Tibial nerve (tissue), 3 donors: ENCODE measurements around the gene SGPP2.

Experiments
- CTCF ChIP-seq, 5 experiments: fragments of 200-600 bp in 3 of 5; fragments of 450-650 bp in 2 of 5; sonication (generic) in 3 of 5; IDR thresholded peaks; one replicate each; pipeline ENCODE4 v1.5.1; 2016 to 2019; ENCODE audit warnings: antibody characterized with exemption in 5 of 5, mild to moderate bottlenecking in 3 of 5, moderate library complexity in 2 of 5
- POLR2A ChIP-seq, 2 donors: fragments of 450-650 bp; IDR thresholded peaks; one replicate each; pipeline ENCODE4 v1.6.1; 2017; ENCODE audit warnings: antibody characterized with exemption in 2 of 2, mild to moderate bottlenecking in 2 of 2, moderate library complexity in 2 of 2

- TF ChIP-seq POLR2A (IDR thresholded peaks at IDR 0.05) (no peak), CTCF (IDR thresholded peaks at IDR 0.05) (no peak)
Observed at GRCh38 chr2:222391743-222392285, 32.5 kb upstream of the SGPP2 start.
